ENCODE results near the gene RETREG3.
A peak's percentile ranks its signal among the peaks of the same experiment; 100 is the strongest.
"Not testable (repeated sequence)": the region's sequence is repeated elsewhere in the genome, so short reads cannot be mapped to it uniquely, and the experiment has no call there.

The RETREG3 gene, protein sequence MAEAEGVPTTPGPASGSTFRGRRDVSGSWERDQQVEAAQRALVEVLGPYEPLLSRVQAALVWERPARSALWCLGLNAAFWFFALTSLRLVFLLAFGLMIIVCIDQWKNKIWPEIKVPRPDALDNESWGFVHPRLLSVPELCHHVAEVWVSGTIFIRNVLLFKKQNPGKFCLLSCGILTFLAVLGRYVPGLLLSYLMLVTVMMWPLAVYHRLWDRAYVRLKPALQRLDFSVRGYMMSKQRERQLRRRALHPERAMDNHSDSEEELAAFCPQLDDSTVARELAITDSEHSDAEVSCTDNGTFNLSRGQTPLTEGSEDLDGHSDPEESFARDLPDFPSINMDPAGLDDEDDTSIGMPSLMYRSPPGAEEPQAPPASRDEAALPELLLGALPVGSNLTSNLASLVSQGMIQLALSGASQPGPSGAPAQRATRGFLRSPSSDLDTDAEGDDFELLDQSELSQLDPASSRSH

GRCh38 chr17:42609182-42609813, at the start of gene RETREG3, which contains the start of gene TUBG1:
RETREG3 (minus strand) TSS chr17:42609374; CDS start chr17:42609324, 50 bp downstream.
TUBG1 (plus strand) TSS chr17:42609683; CDS start chr17:42609738, 55 bp downstream.
- peak; percentile 99 for DNase-seq

GRCh38 chr17:42657824-42658588, 48.8 kb upstream of the RETREG3 start:
- no peak for DNase-seq

GRCh38 chr17:42655528-42655927, 46.4 kb upstream of the RETREG3 start:
- no peak for DNase-seq

- DNase-seq = no peak
Measured at GRCh38 chr17:42653179-42654124, 44.3 kb upstream of the RETREG3 start.

GRCh38 chr17:42651392-42651791, 42.2 kb upstream of the RETREG3 start:
- no peak for DNase-seq

- DNase-seq = no peak
Measured at GRCh38 chr17:42647778-42648177, 38.6 kb upstream of the RETREG3 start.

- no peak for DNase-seq
Measured at GRCh38 chr17:42642336-42642735, 33.2 kb upstream of the RETREG3 start.

GRCh38 chr17:42640121-42640520, 30.9 kb upstream of the RETREG3 start:
- no peak for DNase-seq

- DNase-seq = no peak
Measured at GRCh38 chr17:42639525-42640113, 30.4 kb upstream of the RETREG3 start.

DNA sequence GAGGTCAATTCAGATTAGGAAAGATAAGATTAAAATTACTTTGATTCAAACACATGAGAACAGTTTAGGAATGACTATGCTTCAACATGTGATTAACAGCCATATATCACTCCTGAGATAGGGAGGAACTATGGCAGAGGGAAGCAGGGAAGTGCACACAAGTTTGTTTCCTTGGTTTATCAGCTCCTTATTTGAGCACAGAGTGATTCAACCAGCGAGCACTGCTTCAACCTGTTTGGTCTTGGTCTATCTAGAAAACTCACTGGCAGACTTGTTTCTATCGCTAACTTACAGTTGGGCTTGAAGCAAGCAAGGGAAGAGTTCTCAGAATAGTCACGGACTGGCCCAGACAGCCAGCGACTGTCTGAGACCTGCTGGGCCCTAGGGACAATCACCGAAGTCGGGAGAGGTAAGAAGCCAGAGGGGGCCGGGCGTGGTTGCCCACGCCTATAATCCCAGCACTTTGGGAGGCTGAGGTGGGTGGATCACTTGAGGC, 23.8 kb upstream of the RETREG3 start:
- no peak for DNase-seq

DNA sequence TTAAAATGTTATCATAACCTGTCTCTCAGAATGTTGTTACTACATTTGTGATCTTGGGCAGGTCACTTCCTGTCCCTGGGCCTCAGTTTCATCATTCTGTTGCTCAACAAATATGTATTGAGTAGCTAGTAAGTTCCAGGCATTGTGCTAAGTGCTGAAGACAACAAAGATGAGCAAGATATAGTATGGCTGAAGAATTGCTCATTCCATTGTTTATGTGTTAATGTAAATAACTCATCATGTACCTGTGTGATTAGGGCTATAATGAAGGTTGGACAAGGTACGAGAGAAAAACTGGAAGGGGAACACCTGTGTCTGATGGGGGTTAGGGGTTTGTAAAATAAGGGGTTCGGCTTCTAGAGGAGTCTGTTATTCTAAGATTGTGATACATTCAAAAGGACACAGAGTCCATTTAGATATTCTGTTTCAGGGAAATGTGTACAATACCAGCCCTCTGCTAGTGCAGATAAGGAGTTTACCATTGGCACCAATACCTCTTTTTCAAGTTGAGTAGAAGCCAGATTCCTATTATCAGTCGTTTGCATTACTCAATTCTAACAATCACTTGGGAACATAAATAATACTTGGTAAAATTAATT, 20.3 kb upstream of the RETREG3 start:
- DNase-seq = no peak

- DNase-seq = not testable (repeated sequence)
Measured at GRCh38 chr17:42627032-42627764, 18.0 kb upstream of the RETREG3 start.

GRCh38 chr17:42623732-42624596, 14.8 kb upstream of the RETREG3 start:
- DNase-seq = no peak

DNA sequence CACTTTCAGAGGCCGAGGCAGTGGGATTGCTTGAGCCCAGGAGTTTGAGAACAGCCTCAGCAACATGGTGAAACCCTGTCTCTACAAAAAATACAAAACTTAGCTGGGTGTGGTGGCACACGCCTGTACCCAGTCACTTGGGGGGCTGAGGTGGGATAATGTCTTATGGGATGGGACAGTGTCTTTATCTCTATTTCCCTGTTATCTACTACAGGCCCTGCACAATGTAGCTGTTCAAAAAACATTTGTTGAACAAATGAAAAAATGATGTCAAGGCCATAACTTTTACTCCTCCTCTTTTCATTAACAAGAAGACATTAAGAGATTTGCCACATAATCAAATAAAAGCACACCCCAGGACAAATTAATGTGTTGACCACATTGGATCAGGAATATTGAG, 14.1 kb upstream of the RETREG3 start:
- DNase-seq = no peak

DNA sequence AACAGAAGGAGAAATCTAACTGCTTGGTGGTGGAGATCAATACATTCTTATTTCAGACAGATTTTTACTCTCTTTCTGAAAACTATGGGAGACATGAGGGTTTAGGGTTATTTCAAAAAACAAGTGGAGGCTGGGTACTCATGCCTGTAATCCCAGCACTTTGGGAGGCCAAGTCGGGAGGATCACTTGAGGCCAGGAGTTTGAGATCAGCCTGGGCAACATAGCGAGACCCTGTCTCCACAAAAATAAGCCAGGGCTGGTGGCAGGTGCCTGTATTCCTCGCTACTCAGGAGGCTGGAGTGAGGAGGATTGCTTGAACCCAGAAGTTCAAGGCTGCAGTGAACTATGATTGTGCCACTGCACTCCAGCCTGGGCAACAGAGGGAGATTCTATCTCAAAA, 12.8 kb upstream of the RETREG3 start:
- not testable (repeated sequence) for DNase-seq

- DNase-seq = no peak
Measured at GRCh38 chr17:42618442-42619150, 9.4 kb upstream of the RETREG3 start.

GRCh38 chr17:42617956-42618431, 8.8 kb upstream of the RETREG3 start:
- no peak for DNase-seq

DNA sequence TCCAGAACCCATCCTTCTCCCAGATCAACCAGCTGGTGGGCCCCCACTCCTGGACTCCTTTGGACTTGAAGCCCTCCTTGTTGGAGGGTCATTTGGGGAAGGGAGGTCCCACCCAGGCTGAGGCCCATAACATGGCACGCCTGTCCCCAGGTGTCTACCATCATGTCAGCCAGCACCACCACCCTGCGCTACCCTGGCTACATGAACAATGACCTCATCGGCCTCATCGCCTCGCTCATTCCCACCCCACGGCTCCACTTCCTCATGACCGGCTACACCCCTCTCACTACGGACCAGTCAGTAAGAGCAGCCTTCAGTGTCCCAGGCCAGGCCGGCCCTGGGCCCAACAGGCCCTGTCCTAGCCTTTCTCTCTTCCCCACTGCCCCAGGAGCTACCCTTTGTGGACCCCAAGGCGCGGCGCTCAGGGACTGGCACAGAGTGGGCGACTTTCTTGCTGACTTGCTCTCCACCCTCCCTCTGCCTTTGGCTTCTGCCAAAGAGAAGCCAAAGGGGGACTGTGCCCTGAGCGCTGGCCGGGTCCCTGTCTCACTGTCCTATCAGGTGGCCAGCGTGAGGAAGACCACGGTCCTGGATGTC, 4.6 kb upstream of the RETREG3 start:
- DNase-seq = no peak
